NB4 (cell line): Measurements from ENCODE around the gene TNFSF8.

ENCODE experiments used
- MYC ChIP-seq: IDR thresholded peaks from 2 replicates; pipeline ENCODE4 v1.6.1; 2011; ENCODE audit warnings: low read depth, low read length
- POLR2A ChIP-seq: IDR thresholded peaks from 2 replicates; pipeline ENCODE4 v1.6.1; 2011; ENCODE audit warnings: mild to moderate bottlenecking; ENCODE audit not compliant: insufficient read length; ENCODE audit errors: extremely low read depth
- TF ChIP-seq, protein P1 (sequence below): IDR thresholded peaks from one replicate; pipeline ENCODE4 v1.5.1; 2012; ENCODE audit warnings: low read depth, low read length
- TF ChIP-seq, protein P2 (sequence below): IDR thresholded peaks from 2 replicates; pipeline ENCODE4 v1.6.1; 2011; ENCODE audit warnings: low read depth, low read length

GRCh38 chr9:114908104-114908622, 22.2 kb downstream of the TNFSF8 start:
- TF ChIP-seq, protein P1, sequence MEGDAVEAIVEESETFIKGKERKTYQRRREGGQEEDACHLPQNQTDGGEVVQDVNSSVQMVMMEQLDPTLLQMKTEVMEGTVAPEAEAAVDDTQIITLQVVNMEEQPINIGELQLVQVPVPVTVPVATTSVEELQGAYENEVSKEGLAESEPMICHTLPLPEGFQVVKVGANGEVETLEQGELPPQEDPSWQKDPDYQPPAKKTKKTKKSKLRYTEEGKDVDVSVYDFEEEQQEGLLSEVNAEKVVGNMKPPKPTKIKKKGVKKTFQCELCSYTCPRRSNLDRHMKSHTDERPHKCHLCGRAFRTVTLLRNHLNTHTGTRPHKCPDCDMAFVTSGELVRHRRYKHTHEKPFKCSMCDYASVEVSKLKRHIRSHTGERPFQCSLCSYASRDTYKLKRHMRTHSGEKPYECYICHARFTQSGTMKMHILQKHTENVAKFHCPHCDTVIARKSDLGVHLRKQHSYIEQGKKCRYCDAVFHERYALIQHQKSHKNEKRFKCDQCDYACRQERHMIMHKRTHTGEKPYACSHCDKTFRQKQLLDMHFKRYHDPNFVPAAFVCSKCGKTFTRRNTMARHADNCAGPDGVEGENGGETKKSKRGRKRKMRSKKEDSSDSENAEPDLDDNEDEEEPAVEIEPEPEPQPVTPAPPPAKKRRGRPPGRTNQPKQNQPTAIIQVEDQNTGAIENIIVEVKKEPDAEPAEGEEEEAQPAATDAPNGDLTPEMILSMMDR: no peak
- TF ChIP-seq, protein P2, sequence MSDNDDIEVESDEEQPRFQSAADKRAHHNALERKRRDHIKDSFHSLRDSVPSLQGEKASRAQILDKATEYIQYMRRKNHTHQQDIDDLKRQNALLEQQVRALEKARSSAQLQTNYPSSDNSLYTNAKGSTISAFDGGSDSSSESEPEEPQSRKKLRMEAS: no peak
- TF ChIP-seq POLR2A (no peak), MYC (no peak)
